Panc1 (cell line): ENCODE measurements around the gene CAMKMT.

Source experiments
- CTCF ChIP-seq: fragments of 450-650 bp; IDR thresholded peaks from 2 replicates; pipeline ENCODE4 v1.5.1; 2017; ENCODE audit warnings: mild to moderate bottlenecking
- REST ChIP-seq, 2 experiments: IDR thresholded peaks; 2 replicates each; pipeline ENCODE4 v1.6.1; 2011 to 2012; ENCODE audit warnings: low read depth in 2 of 2, control low read depth in 1 of 2, low read length in 1 of 2, mild to moderate bottlenecking in 1 of 2, moderate library complexity in 1 of 2; ENCODE audit not compliant: insufficient read depth in 1 of 2

GRCh38 chr2:44580875-44581515, 219.2 kb downstream of the CAMKMT start:
- TF ChIP-seq CTCF (no peak), REST (IDR thresholded peaks at IDR 0.05; ENCODE audit: insufficient read depth in 1 of 2, low read depth in 2 of 2, low read length in 1 of 2) (no peak)
